Muscle layer of colon (tissue), 2 donors: ENCODE results near the gene PI3.

ENCODE experiments used
- H3K27ac ChIP-seq: one replicate; pipeline ENCODE4 v1.7.0; 2013; ENCODE audit warnings: low read depth, mild to moderate bottlenecking, low read length, moderate library complexity
- H3K27me3 ChIP-seq, 2 donors: one replicate each; pipeline ENCODE4 v1.7.0; 2013; ENCODE audit warnings: low read length in 2 of 2, mild to moderate bottlenecking in 2 of 2; ENCODE audit not compliant: insufficient read depth in 2 of 2, control insufficient read depth in 1 of 2
- H3K36me3 ChIP-seq: one replicate; pipeline ENCODE4 v1.7.0; 2013; ENCODE audit warnings: mild to moderate bottlenecking, low read length; ENCODE audit not compliant: insufficient read depth
- H3K4me1 ChIP-seq: one replicate; pipeline ENCODE4 v1.7.0; 2013; ENCODE audit warnings: mild to moderate bottlenecking, low read length; ENCODE audit not compliant: insufficient read depth
- H3K4me3 ChIP-seq, 2 donors: one replicate each; pipeline ENCODE4 v1.7.0; 2013; ENCODE audit warnings: low read length in 2 of 2, low read depth in 1 of 2, mild to moderate bottlenecking in 1 of 2, moderate library complexity in 1 of 2
- H3K9ac ChIP-seq: one replicate; pipeline ENCODE4 v1.7.0; 2013; ENCODE audit warnings: low read length
- H3K9me3 ChIP-seq: one replicate; pipeline ENCODE4 v1.7.0; 2013; ENCODE audit warnings: mild to moderate bottlenecking, low read length
- donor health status: abdominal sarcoma.
- donor health status: Adenocarcinoma of cecum.

Gene PI3

DNA sequence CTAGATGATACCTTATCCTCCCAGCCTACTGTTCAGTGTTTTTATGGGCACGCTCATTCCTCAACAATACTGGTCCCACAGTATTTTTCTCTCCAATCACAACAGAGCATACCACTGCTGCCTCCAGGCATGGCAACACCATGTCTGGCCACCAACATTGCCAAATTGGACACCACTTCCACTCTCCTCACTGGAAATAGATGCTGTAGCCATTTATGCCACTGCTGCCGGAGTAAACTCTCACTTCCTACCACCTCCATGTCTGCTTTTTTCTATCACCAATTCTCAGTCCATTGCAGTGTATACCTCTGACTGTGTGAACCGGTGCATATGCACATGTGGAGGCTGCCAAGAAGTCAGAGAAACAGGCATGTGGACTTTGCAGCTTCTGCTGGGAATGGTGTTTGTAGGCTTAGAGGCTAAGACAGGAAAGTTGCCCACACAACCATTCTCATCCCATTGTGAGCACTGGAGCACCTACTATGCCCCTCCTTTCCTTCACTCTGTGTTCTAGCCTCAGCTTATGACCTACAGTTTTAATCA lies 14.4 kb downstream of the PI3 start:
- H3K4me3 ChIP-seq, result no peak overlapping the region
- H3K27me3 ChIP-seq, result no peaks in the 10 kb centered on the region
- H3K9ac ChIP-seq, result no peak overlapping the region
- no peaks in the 10 kb centered on the region for H3K9me3 ChIP-seq
- H3K27ac ChIP-seq, result no peak overlapping the region
- H3K4me1 ChIP-seq, result no peaks in the 10 kb centered on the region
- no peaks in the 10 kb centered on the region for H3K36me3 ChIP-seq

GRCh38 chr20:45189861-45190260 lies 15.2 kb downstream of the PI3 start:
- H3K27ac ChIP-seq, result no peak overlapping the region

GRCh38 chr20:45191926-45192325 lies 17.2 kb downstream of the PI3 start:
- no peaks in the 10 kb centered on the region for H3K36me3 ChIP-seq
- no peaks in the 10 kb centered on the region for H3K4me1 ChIP-seq
- no peaks in the 10 kb centered on the region for H3K9me3 ChIP-seq
- H3K4me3 ChIP-seq, result no peak overlapping the region
- no peaks in the 10 kb centered on the region for H3K27me3 ChIP-seq
- no peak overlapping the region for H3K27ac ChIP-seq
- no peak overlapping the region for H3K9ac ChIP-seq

More at GRCh38 chr20:45189861-45190260, 15.2 kb downstream of the PI3 start:
- Histone ChIP-seq H3K36me3 (no peaks in the 10 kb centered on the region), H3K4me3 (no peak overlapping the region), H3K4me1 (no peaks in the 10 kb centered on the region), H3K9ac (no peak overlapping the region), H3K9me3 (no peaks in the 10 kb centered on the region), H3K27me3 (no peaks in the 10 kb centered on the region)

- H3K4me1 ChIP-seq, result no peaks in the 10 kb centered on the region
- no peak overlapping the region for H3K4me3 ChIP-seq
- no peaks in the 10 kb centered on the region for H3K27me3 ChIP-seq
- H3K9me3 ChIP-seq, result no peaks in the 10 kb centered on the region
- no peaks in the 10 kb centered on the region for H3K36me3 ChIP-seq
- no peak overlapping the region for H3K27ac ChIP-seq
- H3K9ac ChIP-seq, result no peak overlapping the region
Measured at GRCh38 chr20:45193331-45193730, 18.6 kb downstream of the PI3 start.

DNA sequence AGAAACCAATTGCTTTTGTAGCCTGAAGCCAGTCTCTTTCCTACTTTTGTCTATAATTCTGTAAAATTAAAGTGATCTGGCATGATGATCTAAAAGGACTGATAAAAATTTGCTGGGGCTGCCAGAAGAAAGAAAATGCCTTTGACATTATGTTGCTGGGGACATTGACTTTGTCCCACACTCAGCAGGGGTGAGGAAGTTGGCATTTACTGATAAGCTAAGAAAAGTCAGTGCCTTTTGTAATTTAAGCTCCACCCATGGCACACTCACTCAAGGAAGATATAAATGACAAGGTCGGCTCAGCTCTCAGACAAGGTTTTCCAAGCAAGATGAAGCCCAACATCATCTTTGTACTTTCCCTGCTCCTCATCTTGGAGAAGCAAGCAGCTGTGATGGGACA lies 32.0 kb downstream of the PI3 start, which contains the start of gene SEMG1:
SEMG1 (plus strand) TSS at position 309 of the 400 bp plus-strand sequence; CDS start at position 330, 21 bp downstream.
- H3K4me1 ChIP-seq, result no peaks in the 10 kb centered on the region
- H3K27me3 ChIP-seq, result no peaks in the 10 kb centered on the region
- H3K9ac ChIP-seq, result no peak within 1 kb of the TSS
- no peak within 1 kb of the TSS for H3K27ac ChIP-seq
- H3K9me3 ChIP-seq, result peaks cover 9% of the 10 kb centered on the region
- no peak within 1 kb of the TSS for H3K4me3 ChIP-seq
- no peaks in the 10 kb centered on the region for H3K36me3 ChIP-seq

DNA sequence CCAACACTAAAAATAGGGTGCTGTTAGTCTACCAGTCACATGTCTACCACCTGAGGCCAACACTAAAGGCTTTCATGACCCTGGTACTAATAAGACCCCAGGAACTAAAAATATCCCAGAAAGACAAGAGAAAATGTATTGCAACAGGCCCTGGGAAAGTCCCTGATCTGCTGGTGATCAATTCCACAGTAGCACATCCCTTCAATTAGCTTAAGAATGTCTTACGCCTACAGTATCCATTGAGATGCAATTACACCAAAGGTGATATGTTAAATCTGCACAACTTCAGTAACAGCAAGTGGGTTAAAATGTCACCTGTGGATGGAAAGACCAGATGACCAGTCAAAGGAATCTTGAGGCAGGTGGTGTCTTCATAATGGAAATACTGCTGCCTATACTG lies 35.2 kb downstream of the PI3 start:
- H3K4me3 ChIP-seq, result no peak overlapping the region
- H3K4me1 ChIP-seq, result no peaks in the 10 kb centered on the region
- no peaks in the 10 kb centered on the region for H3K9me3 ChIP-seq
- H3K9ac ChIP-seq, result no peak overlapping the region
- H3K36me3 ChIP-seq, result no peaks in the 10 kb centered on the region
- no peak overlapping the region for H3K27ac ChIP-seq
- no peaks in the 10 kb centered on the region for H3K27me3 ChIP-seq

DNA sequence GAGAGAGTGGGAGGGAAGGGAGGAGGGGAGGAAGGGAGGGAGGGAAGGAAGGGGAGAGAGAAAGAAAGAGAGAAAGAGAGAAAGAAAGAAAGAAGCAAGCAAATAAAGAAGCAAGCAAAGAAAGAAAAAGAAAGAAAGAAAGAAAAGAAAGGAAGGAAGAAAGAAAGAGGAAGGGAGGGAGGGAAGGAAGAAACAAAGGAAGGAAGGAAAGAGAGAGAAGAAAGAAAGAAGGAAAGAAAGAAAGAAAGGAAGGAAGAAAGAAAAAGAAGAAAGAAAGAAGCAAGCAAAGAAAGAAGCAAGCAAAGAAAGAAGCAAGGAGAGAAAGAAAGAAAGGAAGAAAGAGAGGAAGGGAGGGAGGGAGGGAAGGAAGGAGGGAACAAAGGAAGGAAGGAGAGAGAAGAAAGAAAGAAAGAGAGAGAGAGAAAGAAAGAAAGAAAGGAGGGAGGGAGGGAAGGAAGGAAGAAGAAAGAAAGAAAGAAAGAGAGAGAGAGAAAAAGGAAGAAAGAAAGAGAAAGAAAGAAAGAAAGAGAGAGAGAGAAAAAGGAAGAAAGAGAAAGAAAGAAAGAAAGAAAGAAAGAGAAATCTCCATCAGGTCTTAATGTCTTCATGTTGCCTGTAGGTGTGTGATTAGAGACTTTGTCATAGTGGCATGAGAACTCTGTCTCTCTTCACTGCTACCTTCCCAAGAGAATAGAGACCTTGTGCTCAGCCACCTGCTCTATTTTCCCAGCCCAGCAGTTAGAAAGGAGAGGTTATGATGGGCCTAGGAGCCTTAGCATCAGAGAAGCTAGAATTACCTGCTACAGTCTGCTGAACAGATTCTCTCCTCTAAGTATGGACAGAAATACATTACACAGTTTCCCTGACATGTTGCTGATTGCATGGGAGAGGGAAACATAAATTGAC lies 37.1 kb downstream of the PI3 start:
- Histone ChIP-seq H3K4me1 (no peaks in the 10 kb centered on the region), H3K4me3 (no peak overlapping the region), H3K27ac (no peak overlapping the region), H3K9ac (no peak overlapping the region), H3K36me3 (no peaks in the 10 kb centered on the region), H3K9me3 (no peaks in the 10 kb centered on the region), H3K27me3 (no peaks in the 10 kb centered on the region)

DNA sequence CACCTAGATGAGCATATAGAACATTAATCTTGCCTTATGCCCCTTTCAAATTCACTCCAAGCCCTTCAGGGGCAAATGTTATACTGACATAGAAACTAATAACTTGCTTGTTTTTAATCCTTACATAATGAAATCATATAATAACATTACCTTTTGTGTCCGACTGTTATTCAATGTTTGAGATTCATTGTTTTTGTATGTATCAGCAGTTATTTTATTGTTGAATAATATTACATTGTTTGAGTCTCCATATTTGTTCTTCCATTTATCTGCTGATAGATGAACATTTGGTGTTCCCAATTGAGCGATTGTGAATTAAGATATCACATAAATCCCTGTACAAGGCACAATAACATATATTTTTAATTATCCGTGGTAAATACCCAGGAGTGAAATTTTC lies 38.1 kb downstream of the PI3 start:
- no peak overlapping the region for H3K9ac ChIP-seq
- H3K4me1 ChIP-seq, result no peaks in the 10 kb centered on the region
- no peaks in the 10 kb centered on the region for H3K36me3 ChIP-seq
- no peaks in the 10 kb centered on the region for H3K9me3 ChIP-seq
- no peaks in the 10 kb centered on the region for H3K27me3 ChIP-seq
- no peak overlapping the region for H3K27ac ChIP-seq
- no peak overlapping the region for H3K4me3 ChIP-seq

- Histone ChIP-seq H3K9me3 (no peaks in the 10 kb centered on the region), H3K27me3 (no peaks in the 10 kb centered on the region), H3K4me1 (no peaks in the 10 kb centered on the region), H3K36me3 (no peaks in the 10 kb centered on the region), H3K27ac (no peak overlapping the region), H3K4me3 (no peak overlapping the region), H3K9ac (no peak overlapping the region)
Measured at GRCh38 chr20:45218124-45218523, 43.4 kb downstream of the PI3 start.

- Histone ChIP-seq H3K4me1 (no peaks in the 10 kb centered on the region), H3K9ac (no peak overlapping the region), H3K4me3 (no peak overlapping the region), H3K27me3 (no peaks in the 10 kb centered on the region), H3K9me3 (no peaks in the 10 kb centered on the region), H3K27ac (no peak overlapping the region), H3K36me3 (no peaks in the 10 kb centered on the region)
Measured at GRCh38 chr20:45218636-45219035, 43.9 kb downstream of the PI3 start.

DNA sequence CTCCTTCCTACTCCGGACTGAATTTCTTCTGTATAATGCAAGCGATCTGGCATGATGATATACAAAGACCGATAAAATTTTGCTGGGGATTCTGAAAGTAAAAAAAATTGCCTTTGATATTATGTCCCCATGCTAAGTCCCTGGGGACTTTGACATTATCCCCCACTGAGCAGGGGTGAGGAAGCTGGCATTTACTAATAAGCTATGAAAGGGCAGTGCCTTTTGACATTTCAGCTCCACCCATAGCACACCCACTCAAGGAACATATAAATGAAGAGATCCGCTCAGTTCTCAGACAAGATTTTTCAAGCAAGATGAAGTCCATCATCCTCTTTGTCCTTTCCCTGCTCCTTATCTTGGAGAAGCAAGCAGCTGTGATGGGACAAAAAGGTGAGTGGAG lies 46.4 kb downstream of the PI3 start, which contains the start of gene SEMG2:
SEMG2 (plus strand) TSS at position 298 of the 400 bp plus-strand sequence; CDS start at position 315, 17 bp downstream.
- Histone ChIP-seq H3K27ac (no peak within 1 kb of the TSS), H3K9ac (no peak within 1 kb of the TSS), H3K4me1 (no peaks in the 10 kb centered on the region), H3K9me3 (no peaks in the 10 kb centered on the region), H3K36me3 (no peaks in the 10 kb centered on the region), H3K4me3 (no peak within 1 kb of the TSS), H3K27me3 (no peaks in the 10 kb centered on the region)
